Measurements from ENCODE around the gene GORASP1.
"Not testable (repeated sequence)": the region's sequence is repeated elsewhere in the genome, so short reads cannot be mapped to it uniquely, and the experiment has no call there.

Gene GORASP1

GRCh38 chr3:39065197-39065596 lies 42.2 kb downstream of the GORASP1 start:
- DNase-seq (ENCODE audit: low read depth), result peak; percentile 34

- peak; percentile 42 for DNase-seq (ENCODE audit: low read depth)
Observed at GRCh38 chr3:39064646-39065045, 42.8 kb downstream of the GORASP1 start.

GRCh38 chr3:39063143-39063542 lies 44.3 kb downstream of the GORASP1 start:
- DNase-seq (ENCODE audit: low read depth), result no peak

- DNase-seq (ENCODE audit: low read depth), result no peak
Observed at GRCh38 chr3:39062180-39062579, 45.2 kb downstream of the GORASP1 start.

- not testable (repeated sequence) for DNase-seq (ENCODE audit: low read depth)
Observed at GRCh38 chr3:39061228-39061627, 46.2 kb downstream of the GORASP1 start.

- DNase-seq (ENCODE audit: low read depth), result no peak
Observed at GRCh38 chr3:39056151-39056550, 51.3 kb downstream of the GORASP1 start.

GRCh38 chr3:39053696-39054095 lies 53.7 kb downstream of the GORASP1 start:
- DNase-seq (ENCODE audit: low read depth), result no peak

- no peak for DNase-seq (ENCODE audit: low read depth)
Observed at GRCh38 chr3:39052583-39052982, 54.8 kb downstream of the GORASP1 start.

- peak; percentile 53 for DNase-seq (ENCODE audit: low read depth)
Observed at GRCh38 chr3:39051649-39052561, 55.5 kb downstream of the GORASP1 start, which contains the start of the genes SCN11A and WDR48. TSS of gene SCN11A (minus strand) at chr3:39051944. CDS start at chr3:38950362, 101,582 bp downstream. TSS of gene WDR48 (plus strand) at chr3:39052016. CDS start at chr3:39052026, 10 bp downstream.

- no peak for DNase-seq (ENCODE audit: low read depth)
Observed at GRCh38 chr3:39050029-39050428, 57.4 kb downstream of the GORASP1 start.

All from non-pigmented ciliary epithelial cell (primary cell).